MM.1S (cell line): ENCODE measurements around the gene ZNF280D.

Experiments
- DNase-seq: peaks from one replicate; pipeline ENCODE4 v3.0.0-alpha.2; 2015
- H2AFZ ChIP-seq: fragments of 300-600 bp; sonication (generic); 2 replicates; pipeline ENCODE4 v1.6.0; 2016; ENCODE audit warnings: antibody characterized with exemption, low read length
- H3F3A ChIP-seq: fragments of 300-600 bp; sonication (generic); 2 replicates; pipeline ENCODE4 v1.6.1; 2016; ENCODE audit warnings: mild to moderate bottlenecking, antibody characterized with exemption, low read length, moderate library complexity, mixed read lengths; ENCODE audit not compliant: insufficient read depth
- H3K27ac ChIP-seq: fragments of 300-600 bp; sonication (generic); 2 replicates; pipeline ENCODE4 v1.5.1; 2016; ENCODE audit warnings: mild to moderate bottlenecking, low read length
- H3K27me3 ChIP-seq: fragments of 300-600 bp; sonication (generic); replicated peaks from 2 replicates; pipeline ENCODE4 v1.6.0; 2016; ENCODE audit warnings: low read length; ENCODE audit not compliant: insufficient read depth
- H3K36me3 ChIP-seq: fragments of 300-600 bp; sonication (generic); replicated peaks from 2 replicates; pipeline ENCODE4 v1.6.1; 2016; ENCODE audit warnings: mild to moderate bottlenecking, low read length, mixed read lengths; ENCODE audit not compliant: insufficient read depth
- H3K4me1 ChIP-seq: fragments of 300-600 bp; sonication (generic); 2 replicates; pipeline ENCODE4 v1.6.1; 2016; ENCODE audit warnings: low read length, mixed read lengths
- H3K4me2 ChIP-seq: fragments of 300-600 bp; sonication (generic); 2 replicates; pipeline ENCODE4 v1.6.0; 2016; ENCODE audit warnings: low read depth, low read length
- H3K4me3 ChIP-seq: fragments of 300-600 bp; sonication (generic); 2 replicates; pipeline ENCODE4 v1.5.1; 2016; ENCODE audit warnings: low read length, mixed read lengths
- H3K79me2 ChIP-seq: fragments of 300-600 bp; sonication (generic); 2 replicates; pipeline ENCODE4 v1.6.1; 2016; ENCODE audit warnings: mixed run types, low read length, mixed read lengths
- H3K9ac ChIP-seq: fragments of 300-600 bp; sonication (generic); 2 replicates; pipeline ENCODE4 v1.6.1; 2016; ENCODE audit warnings: low read length, mixed read lengths
- H3K9me2 ChIP-seq: fragments of 300-600 bp; sonication (generic); replicated peaks from 2 replicates; pipeline ENCODE4 v1.6.1; 2016; ENCODE audit warnings: mild to moderate bottlenecking, low read length, mixed read lengths; ENCODE audit not compliant: insufficient read depth
- H3K9me3 ChIP-seq: fragments of 300-600 bp; sonication (generic); replicated peaks from 2 replicates; pipeline ENCODE4 v1.6.1; 2016; ENCODE audit warnings: mild to moderate bottlenecking, low read length, mixed read lengths; ENCODE audit not compliant: insufficient read depth
- H4K20me1 ChIP-seq: fragments of 300-600 bp; sonication (generic); 2 replicates; pipeline ENCODE4 v1.6.1; 2016; ENCODE audit warnings: mild to moderate bottlenecking, low read length, moderate library complexity, mixed read lengths; ENCODE audit not compliant: insufficient read depth
- EZH2 ChIP-seq: fragments of 300-600 bp; sonication (generic); optimal IDR thresholded peaks from 2 replicates; pipeline ENCODE3; 2017; ENCODE audit warnings: low read depth, mild to moderate bottlenecking, antibody characterized with exemption, low read length, mixed read lengths
- EZH2phosphoT487 ChIP-seq: fragments of 300-600 bp; sonication (generic); IDR thresholded peaks from 2 replicates; pipeline ENCODE4 v1.6.1; 2018; ENCODE audit warnings: antibody characterized with exemption, low read length
- TF ChIP-seq, protein P1 (sequence below): fragments of 300-600 bp; sonication (generic); IDR thresholded peaks from 2 replicates; pipeline ENCODE4 v1.5.1; 2016; ENCODE audit warnings: antibody characterized with exemption, low read length, mixed read lengths

ZNF280D gene

DNA sequence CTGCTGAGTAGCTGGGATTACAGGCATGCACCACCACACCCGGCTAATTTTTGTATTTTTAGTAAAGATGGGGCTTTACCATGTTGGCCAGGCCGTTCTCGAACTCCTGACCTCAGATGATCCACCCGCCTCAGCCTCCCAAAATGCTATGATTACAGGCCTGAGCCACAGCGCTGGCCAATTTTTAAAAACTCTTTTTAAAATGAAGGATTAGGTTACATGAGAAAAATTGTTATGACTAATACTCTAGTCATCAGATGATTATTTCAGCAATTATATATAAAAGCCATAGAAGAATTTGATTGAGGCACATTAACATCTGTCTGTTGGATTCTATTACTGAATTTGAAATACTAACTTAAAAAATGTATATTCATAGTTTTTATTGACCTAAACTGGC lies 134.3 kb downstream of the ZNF280D start:
- Histone ChIP-seq H3F3A (no peaks in the 10 kb centered on the region), H3K27ac (no peak overlapping the region), H3K4me1 (no peaks in the 10 kb centered on the region), H3K9me2 (no peaks in the 10 kb centered on the region), H2AFZ (no peak overlapping the region), H3K4me2 (no peak overlapping the region), H3K9me3 (no peaks in the 10 kb centered on the region; the same call in 1 of the 2 replicates), H3K27me3 (no peaks in the 10 kb centered on the region), H4K20me1 (no peaks in the 10 kb centered on the region), H3K36me3 (no peaks in the 10 kb centered on the region), H3K4me3 (no peak overlapping the region), H3K79me2 (no peaks in the 10 kb centered on the region), H3K9ac (no peak overlapping the region)
- no peak for DNase-seq
- TF ChIP-seq EZH2phosphoT487: no peak
- TF ChIP-seq EZH2: no peak

DNA sequence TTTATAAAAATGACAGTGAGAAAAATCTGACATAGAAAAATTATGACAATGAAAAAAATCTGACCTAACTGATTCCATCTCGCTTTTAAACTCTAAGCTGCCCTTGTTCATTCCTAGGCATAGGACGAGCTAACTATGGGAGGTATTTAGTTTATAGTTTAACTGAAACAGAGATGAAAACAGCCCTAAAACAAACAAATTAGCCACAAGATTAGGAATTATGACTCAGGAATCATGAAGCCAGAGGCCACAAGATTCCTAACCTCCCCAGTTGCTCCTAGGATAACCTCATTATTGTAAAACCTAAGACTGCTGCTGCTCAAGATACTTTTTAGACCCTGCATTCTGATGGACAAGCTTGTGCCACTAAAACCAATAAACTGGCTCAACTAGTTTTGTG lies 145.6 kb downstream of the ZNF280D start:
- no peak for DNase-seq
- Histone ChIP-seq H4K20me1 (no peaks in the 10 kb centered on the region), H3K9me2 (no peaks in the 10 kb centered on the region), H2AFZ (no peak overlapping the region), H3K4me1 (no peaks in the 10 kb centered on the region), H3K27me3 (no peaks in the 10 kb centered on the region), H3F3A (no peaks in the 10 kb centered on the region), H3K4me2 (no peak overlapping the region), H3K36me3 (no peaks in the 10 kb centered on the region), H3K9ac (no peak overlapping the region), H3K9me3 (no peaks in the 10 kb centered on the region), H3K27ac (no peak overlapping the region), H3K79me2 (no peaks in the 10 kb centered on the region), H3K4me3 (no peak overlapping the region)
- TF ChIP-seq, protein P1, sequence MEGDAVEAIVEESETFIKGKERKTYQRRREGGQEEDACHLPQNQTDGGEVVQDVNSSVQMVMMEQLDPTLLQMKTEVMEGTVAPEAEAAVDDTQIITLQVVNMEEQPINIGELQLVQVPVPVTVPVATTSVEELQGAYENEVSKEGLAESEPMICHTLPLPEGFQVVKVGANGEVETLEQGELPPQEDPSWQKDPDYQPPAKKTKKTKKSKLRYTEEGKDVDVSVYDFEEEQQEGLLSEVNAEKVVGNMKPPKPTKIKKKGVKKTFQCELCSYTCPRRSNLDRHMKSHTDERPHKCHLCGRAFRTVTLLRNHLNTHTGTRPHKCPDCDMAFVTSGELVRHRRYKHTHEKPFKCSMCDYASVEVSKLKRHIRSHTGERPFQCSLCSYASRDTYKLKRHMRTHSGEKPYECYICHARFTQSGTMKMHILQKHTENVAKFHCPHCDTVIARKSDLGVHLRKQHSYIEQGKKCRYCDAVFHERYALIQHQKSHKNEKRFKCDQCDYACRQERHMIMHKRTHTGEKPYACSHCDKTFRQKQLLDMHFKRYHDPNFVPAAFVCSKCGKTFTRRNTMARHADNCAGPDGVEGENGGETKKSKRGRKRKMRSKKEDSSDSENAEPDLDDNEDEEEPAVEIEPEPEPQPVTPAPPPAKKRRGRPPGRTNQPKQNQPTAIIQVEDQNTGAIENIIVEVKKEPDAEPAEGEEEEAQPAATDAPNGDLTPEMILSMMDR: no peak
- TF ChIP-seq EZH2 (no peak), EZH2phosphoT487 (no peak)

DNA sequence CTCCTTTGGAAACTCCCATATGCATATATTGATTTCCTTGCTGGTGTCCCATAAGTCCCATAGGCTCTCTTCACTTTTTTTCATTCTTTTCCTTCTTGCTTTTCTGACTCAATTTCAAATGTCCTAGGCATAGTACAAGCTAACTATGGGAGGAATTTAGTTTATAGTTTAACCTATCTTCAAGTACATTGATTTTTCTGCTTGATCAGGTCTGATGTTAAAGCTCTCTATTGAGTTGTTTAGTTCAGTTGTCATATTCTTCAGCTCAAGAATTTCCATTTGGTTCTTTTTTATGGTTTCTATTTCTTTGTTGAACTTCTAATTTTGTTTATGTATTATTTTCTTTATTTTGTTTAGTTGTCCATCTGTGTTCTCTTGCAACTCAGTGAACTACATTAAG lies 147.1 kb downstream of the ZNF280D start:
- no peaks in the 10 kb centered on the region for H4K20me1 ChIP-seq
- no peak overlapping the region for H3K9ac ChIP-seq
- H3K36me3 ChIP-seq: no peaks in the 10 kb centered on the region
- H3K9me3 ChIP-seq: no peaks in the 10 kb centered on the region
- H3K27ac ChIP-seq: no peak overlapping the region
- no peaks in the 10 kb centered on the region for H3F3A ChIP-seq
- DNase-seq: no peak
- no peaks in the 10 kb centered on the region for H3K9me2 ChIP-seq
- no peak overlapping the region for H3K4me2 ChIP-seq
- no peaks in the 10 kb centered on the region for H3K79me2 ChIP-seq
- H3K27me3 ChIP-seq: no peaks in the 10 kb centered on the region
- H3K4me3 ChIP-seq: no peak overlapping the region
- H2AFZ ChIP-seq: no peak overlapping the region
- TF ChIP-seq EZH2 (no peak), EZH2phosphoT487 (no peak)
- TF ChIP-seq, protein P1: no peak
- no peaks in the 10 kb centered on the region for H3K4me1 ChIP-seq

DNA sequence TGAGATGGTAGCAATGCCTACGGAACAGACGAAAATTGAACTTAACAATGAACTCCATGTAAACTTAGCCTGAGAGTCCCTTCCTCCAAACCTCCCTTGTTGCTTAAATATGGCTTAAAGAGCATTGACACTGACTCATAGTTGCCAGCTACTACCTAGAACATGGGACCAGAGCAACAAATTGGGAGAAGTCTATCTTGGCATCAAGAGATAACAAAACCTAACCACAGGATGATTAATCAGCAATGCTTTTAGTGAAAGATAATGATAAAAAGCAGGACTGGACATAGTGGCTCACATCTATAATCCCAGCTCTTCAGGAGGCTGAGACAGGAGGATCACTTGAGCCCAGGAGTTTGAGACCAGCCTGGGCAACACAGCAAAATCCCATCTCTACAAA lies 150.5 kb downstream of the ZNF280D start:
- TF ChIP-seq, protein P1: no peak
- TF ChIP-seq EZH2phosphoT487 (no peak), EZH2 (no peak)
- Histone ChIP-seq H3K27ac (no peak overlapping the region), H3K4me2 (no peak overlapping the region), H3K79me2 (no peaks in the 10 kb centered on the region), H3K9me3 (no peaks in the 10 kb centered on the region), H3K9me2 (no peaks in the 10 kb centered on the region), H3K4me3 (no peak overlapping the region), H3K27me3 (no peaks in the 10 kb centered on the region), H2AFZ (no peak overlapping the region), H3F3A (no peaks in the 10 kb centered on the region), H3K9ac (no peak overlapping the region), H3K4me1 (no peaks in the 10 kb centered on the region), H4K20me1 (no peaks in the 10 kb centered on the region), H3K36me3 (no peaks in the 10 kb centered on the region)
- no peak for DNase-seq
